ENCODE measurements around the gene PTH2. TPM values are rescaled to one million over a fixed set of nuclear protein-coding genes. Genes with fewer than 3 reads are reported as not detected.

PTH2 gene
- polyA plus RNA-seq, 1 donor, result not detected

- 40% methylated on average over 1 of the region's 8 CpGs for WGBS (ENCODE audit: insufficient coverage, low lambda C conversion rate)
Measured at GRCh38 chr19:49396738-49397505, 26.3 kb downstream of the PTH2 start.

GRCh38 chr19:49395581-49396407 is 27.4 kb downstream of the PTH2 start:
- DNase-seq, result no peak
- no peaks in the 10 kb centered on the region for H3K36me3 ChIP-seq (ENCODE audit: control insufficient read depth, insufficient read depth, low read length)
- H3K4me1 ChIP-seq (ENCODE audit: control insufficient read depth, insufficient read depth, low read length), result no peaks in the 10 kb centered on the region
- WGBS (ENCODE audit: insufficient coverage, low lambda C conversion rate), result no CpG with 5 or more reads among the region's 15 CpGs
- peaks cover 15% of the 10 kb centered on the region for H3K27me3 ChIP-seq (ENCODE audit: control insufficient read depth, insufficient read depth, low read length)
- H3K9me3 ChIP-seq (ENCODE audit: control insufficient read depth, low read depth, low read length), result no peaks in the 10 kb centered on the region
- H3K4me3 ChIP-seq (ENCODE audit: low read length), result no peak overlapping the region
- no peak overlapping the region for H3K27ac ChIP-seq (ENCODE audit: low read length)

More at GRCh38 chr19:49396738-49397505, 26.3 kb downstream of the PTH2 start:
- H3K4me3 ChIP-seq (ENCODE audit: low read length), result no peak overlapping the region
- H3K4me1 ChIP-seq (ENCODE audit: control insufficient read depth, insufficient read depth, low read length), result no peaks in the 10 kb centered on the region
- no peak for DNase-seq
- no peak overlapping the region for H3K27ac ChIP-seq (ENCODE audit: low read length)
- peaks cover 6% of the 10 kb centered on the region for H3K27me3 ChIP-seq (ENCODE audit: control insufficient read depth, insufficient read depth, low read length)
- no peaks in the 10 kb centered on the region for H3K9me3 ChIP-seq (ENCODE audit: control insufficient read depth, low read depth, low read length)
- no peaks in the 10 kb centered on the region for H3K36me3 ChIP-seq (ENCODE audit: control insufficient read depth, insufficient read depth, low read length)

GRCh38 chr19:49393881-49394280 is 29.4 kb downstream of the PTH2 start:
- Histone ChIP-seq H3K27me3 (ENCODE audit: control insufficient read depth, insufficient read depth, low read length) (peaks cover 18% of the 10 kb centered on the region), H3K36me3 (ENCODE audit: control insufficient read depth, insufficient read depth, low read length) (no peaks in the 10 kb centered on the region), H3K27ac (ENCODE audit: low read length) (no peak overlapping the region), H3K4me1 (ENCODE audit: control insufficient read depth, insufficient read depth, low read length) (no peaks in the 10 kb centered on the region), H3K4me3 (ENCODE audit: low read length) (no peak overlapping the region), H3K9me3 (ENCODE audit: control insufficient read depth, low read depth, low read length) (no peaks in the 10 kb centered on the region)
- no CpG with 5 or more reads among the region's 5 CpGs for WGBS (ENCODE audit: insufficient coverage, low lambda C conversion rate)
- no peak for DNase-seq

GRCh38 chr19:49391581-49392399 is 31.5 kb downstream of the PTH2 start:
- no peaks in the 10 kb centered on the region for H3K36me3 ChIP-seq (ENCODE audit: control insufficient read depth, insufficient read depth, low read length)
- no peaks in the 10 kb centered on the region for H3K4me1 ChIP-seq (ENCODE audit: control insufficient read depth, insufficient read depth, low read length)
- peaks cover 4% of the 10 kb centered on the region for H3K9me3 ChIP-seq (ENCODE audit: control insufficient read depth, low read depth, low read length)
- DNase-seq, result peak; percentile 60 to 72
- H3K27me3 ChIP-seq (ENCODE audit: control insufficient read depth, insufficient read depth, low read length), result peaks cover 18% of the 10 kb centered on the region
- WGBS (ENCODE audit: insufficient coverage, low lambda C conversion rate), result 82% methylated on average over 4 of the region's 14 CpGs
- H3K27ac ChIP-seq (ENCODE audit: low read length), result no peak overlapping the region
- H3K4me3 ChIP-seq (ENCODE audit: low read length), result no peak overlapping the region

GRCh38 chr19:49390929-49391359 is 32.3 kb downstream of the PTH2 start:
- Histone ChIP-seq H3K27me3 (ENCODE audit: control insufficient read depth, insufficient read depth, low read length) (peaks cover 18% of the 10 kb centered on the region), H3K4me3 (ENCODE audit: low read length) (no peak overlapping the region), H3K9me3 (ENCODE audit: control insufficient read depth, low read depth, low read length) (peaks cover 4% of the 10 kb centered on the region), H3K4me1 (ENCODE audit: control insufficient read depth, insufficient read depth, low read length) (no peaks in the 10 kb centered on the region), H3K27ac (ENCODE audit: low read length) (no peak overlapping the region), H3K36me3 (ENCODE audit: control insufficient read depth, insufficient read depth, low read length) (no peaks in the 10 kb centered on the region)
- DNase-seq, result no peak
- WGBS (ENCODE audit: insufficient coverage, low lambda C conversion rate), result no CpG with 5 or more reads among the region's 9 CpGs

GRCh38 chr19:49390131-49390928 is 32.9 kb downstream of the PTH2 start:
- Histone ChIP-seq H3K27ac (ENCODE audit: low read length) (no peak overlapping the region), H3K9me3 (ENCODE audit: control insufficient read depth, low read depth, low read length) (peaks cover 4% of the 10 kb centered on the region), H3K4me1 (ENCODE audit: control insufficient read depth, insufficient read depth, low read length) (no peaks in the 10 kb centered on the region), H3K27me3 (ENCODE audit: control insufficient read depth, insufficient read depth, low read length) (peaks cover 18% of the 10 kb centered on the region), H3K4me3 (ENCODE audit: low read length) (no peak overlapping the region), H3K36me3 (ENCODE audit: control insufficient read depth, insufficient read depth, low read length) (no peaks in the 10 kb centered on the region)
- no peak for DNase-seq
- 0% methylated on average over 1 of the region's 26 CpGs for WGBS (ENCODE audit: insufficient coverage, low lambda C conversion rate)

- Histone ChIP-seq H3K36me3 (ENCODE audit: control insufficient read depth, insufficient read depth, low read length) (no peaks in the 10 kb centered on the region), H3K27ac (ENCODE audit: low read length) (no peak overlapping the region), H3K27me3 (ENCODE audit: control insufficient read depth, insufficient read depth, low read length) (peaks cover 18% of the 10 kb centered on the region), H3K4me3 (ENCODE audit: low read length) (no peak overlapping the region), H3K9me3 (ENCODE audit: control insufficient read depth, low read depth, low read length) (peaks cover 4% of the 10 kb centered on the region), H3K4me1 (ENCODE audit: control insufficient read depth, insufficient read depth, low read length) (no peaks in the 10 kb centered on the region)
- no CpG with 5 or more reads among the region's 20 CpGs for WGBS (ENCODE audit: insufficient coverage, low lambda C conversion rate)
- no peak for DNase-seq
Measured at GRCh38 chr19:49389406-49389805, 33.8 kb downstream of the PTH2 start.

- peak; percentile 22 to 48 for DNase-seq
- Histone ChIP-seq H3K27me3 (ENCODE audit: control insufficient read depth, insufficient read depth, low read length) (peaks cover 14% of the 10 kb centered on the region), H3K4me1 (ENCODE audit: control insufficient read depth, insufficient read depth, low read length) (no peaks in the 10 kb centered on the region), H3K9me3 (ENCODE audit: control insufficient read depth, low read depth, low read length) (peaks cover 8% of the 10 kb centered on the region), H3K4me3 (ENCODE audit: low read length) (no peak within 1 kb of the TSS), H3K36me3 (ENCODE audit: control insufficient read depth, insufficient read depth, low read length) (no peaks in the 10 kb centered on the region), H3K27ac (ENCODE audit: low read length) (no peak within 1 kb of the TSS)
- no CpG with 5 or more reads among the region's 40 CpGs for WGBS (ENCODE audit: insufficient coverage, low lambda C conversion rate)
Measured at GRCh38 chr19:49387936-49388372, 35.3 kb downstream of the PTH2 start, which contains the start of gene KASH5. KASH5 (plus strand) TSS chr19:49388249; CDS start chr19:49390884, 2,635 bp downstream.

GRCh38 chr19:49383599-49383998 is 39.6 kb downstream of the PTH2 start:
- Histone ChIP-seq H3K27ac (ENCODE audit: low read length) (no peak overlapping the region), H3K27me3 (ENCODE audit: control insufficient read depth, insufficient read depth, low read length) (no peaks in the 10 kb centered on the region), H3K4me3 (ENCODE audit: low read length) (no peak overlapping the region), H3K4me1 (ENCODE audit: control insufficient read depth, insufficient read depth, low read length) (no peaks in the 10 kb centered on the region), H3K36me3 (ENCODE audit: control insufficient read depth, insufficient read depth, low read length) (no peaks in the 10 kb centered on the region), H3K9me3 (ENCODE audit: control insufficient read depth, low read depth, low read length) (peaks cover 8% of the 10 kb centered on the region)
- no CpG with 5 or more reads among the region's 1 CpG for WGBS (ENCODE audit: insufficient coverage, low lambda C conversion rate)
- no peak for DNase-seq
